GM10847 (cell line): ENCODE results near the gene TRAPPC12.

Experiments
- POLR2A ChIP-seq: IDR thresholded peaks from 2 replicates; pipeline ENCODE4 v1.6.1; 2011; ENCODE audit not compliant: insufficient read length; ENCODE audit errors: extremely low read depth

TRAPPC12 gene

DNA sequence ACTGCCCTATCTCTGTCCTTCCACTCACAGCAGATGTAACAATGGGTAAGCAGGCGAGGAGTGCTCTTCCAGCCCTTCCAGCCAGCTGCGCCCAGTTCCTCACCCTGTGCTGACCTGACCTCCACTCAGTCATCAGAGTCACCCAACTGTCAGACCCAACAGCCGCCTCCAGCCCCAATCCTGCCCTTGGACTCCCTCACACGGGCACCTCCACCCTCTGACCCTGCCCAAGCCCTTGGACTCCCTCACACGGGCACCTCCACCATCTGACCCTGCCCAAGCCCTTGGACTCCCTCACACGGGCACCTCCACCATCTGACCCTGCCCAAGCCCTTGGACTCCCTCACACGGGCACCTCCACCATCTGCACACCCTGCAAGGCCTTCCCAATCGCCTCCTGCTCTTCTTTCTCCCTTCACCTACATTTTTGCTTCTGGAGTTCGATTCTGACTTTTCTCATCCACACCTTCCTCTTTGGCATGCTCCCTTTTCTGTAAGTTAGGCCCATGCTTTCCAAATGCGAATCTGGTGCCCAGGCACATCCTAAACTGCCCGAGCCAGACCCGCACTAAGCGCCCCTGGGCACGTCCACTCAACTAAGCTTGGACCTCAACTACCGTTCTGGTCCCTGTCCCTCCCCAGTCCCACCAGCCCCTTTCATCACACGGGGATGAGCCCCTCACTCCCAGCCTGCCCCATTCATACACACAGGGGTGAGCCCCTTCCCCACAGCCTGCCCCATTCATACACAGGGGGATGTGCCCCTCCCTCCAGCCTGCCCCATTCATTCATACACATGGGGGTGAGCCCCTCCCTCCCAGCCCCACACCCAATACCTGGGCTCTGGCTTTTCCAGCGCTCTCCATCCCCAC lies 17.7 kb upstream of the TRAPPC12 start:
- no peak for TF ChIP-seq POLR2A

DNA sequence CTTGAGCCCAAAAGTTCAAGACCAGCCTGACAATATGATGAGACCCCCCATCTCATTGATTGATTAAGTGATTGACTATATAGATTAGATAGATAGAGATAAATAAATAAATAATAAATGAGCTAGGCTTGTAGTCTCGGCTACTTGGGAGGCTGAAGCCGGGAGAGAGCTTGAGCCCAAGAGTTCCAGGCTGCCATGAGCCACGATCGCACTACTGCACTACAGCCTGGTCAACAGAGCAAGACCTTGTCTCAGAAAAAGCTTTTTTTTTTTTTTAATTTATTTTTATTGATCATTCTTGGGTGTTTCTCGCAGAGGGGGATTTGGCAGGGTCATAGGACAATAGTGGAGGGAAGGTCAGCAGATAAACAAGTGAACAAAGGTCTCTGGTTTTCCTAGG lies 14.3 kb upstream of the TRAPPC12 start:
- no peak for TF ChIP-seq POLR2A

DNA sequence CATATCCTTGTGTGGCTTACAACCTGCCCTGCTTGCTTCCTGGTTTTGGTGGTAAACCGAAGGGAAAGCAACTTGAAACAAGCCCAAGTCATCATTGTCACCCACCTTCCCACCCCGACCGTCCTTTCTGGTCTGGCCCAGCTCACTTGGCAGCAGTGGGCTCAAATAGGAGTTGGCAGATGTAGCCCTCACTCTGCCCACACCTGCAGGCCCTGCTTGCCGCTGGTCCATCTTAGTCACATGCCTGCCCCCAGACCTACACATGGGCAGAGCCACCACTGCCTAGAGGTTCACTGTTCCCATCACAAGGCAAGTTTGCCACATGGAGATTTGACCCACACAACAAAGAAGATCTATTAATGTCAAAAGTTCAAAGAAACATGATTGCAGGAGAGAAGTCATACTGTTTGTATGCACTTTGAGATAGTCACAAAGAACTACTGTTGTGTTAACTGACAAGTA lies 11.2 kb upstream of the TRAPPC12 start:
- no peak for TF ChIP-seq POLR2A

DNA sequence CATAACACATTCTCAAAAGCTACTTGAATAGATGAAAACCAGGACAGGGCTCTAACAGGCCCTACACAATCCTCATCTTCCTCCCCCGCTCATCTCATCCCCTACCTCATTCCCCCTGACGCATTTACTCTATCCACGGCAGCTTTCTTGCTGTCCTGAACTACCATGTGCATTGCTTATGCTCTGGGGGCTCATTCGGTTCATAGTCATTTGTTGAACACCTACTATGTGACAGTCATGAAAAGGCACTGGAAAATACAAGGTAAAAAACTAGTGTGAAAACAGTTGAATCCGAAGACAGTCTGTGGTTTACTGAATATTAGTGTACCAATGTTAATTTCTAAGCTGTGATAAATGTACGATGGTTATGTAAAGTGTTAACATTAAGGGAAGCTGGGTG lies 2.7 kb upstream of the TRAPPC12 start:
- TF ChIP-seq POLR2A, result no peak

DNA sequence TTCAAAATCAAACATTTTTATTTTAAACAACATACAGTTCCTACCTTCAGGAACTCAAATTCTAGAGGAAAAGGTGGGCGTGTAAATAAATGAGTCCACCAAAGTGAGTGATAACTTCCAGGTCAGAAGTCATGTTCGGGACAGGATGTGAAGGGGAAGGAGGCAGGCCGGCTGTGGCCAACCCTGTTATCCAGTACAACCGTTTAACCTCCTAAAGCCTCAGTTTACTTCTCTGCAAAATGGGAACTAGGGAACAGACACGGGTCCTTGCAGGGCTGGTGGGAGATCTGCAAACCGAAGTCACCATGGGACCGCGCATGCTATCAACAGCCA lies 2.2 kb upstream of the TRAPPC12 start:
- TF ChIP-seq POLR2A, result no peak

DNA sequence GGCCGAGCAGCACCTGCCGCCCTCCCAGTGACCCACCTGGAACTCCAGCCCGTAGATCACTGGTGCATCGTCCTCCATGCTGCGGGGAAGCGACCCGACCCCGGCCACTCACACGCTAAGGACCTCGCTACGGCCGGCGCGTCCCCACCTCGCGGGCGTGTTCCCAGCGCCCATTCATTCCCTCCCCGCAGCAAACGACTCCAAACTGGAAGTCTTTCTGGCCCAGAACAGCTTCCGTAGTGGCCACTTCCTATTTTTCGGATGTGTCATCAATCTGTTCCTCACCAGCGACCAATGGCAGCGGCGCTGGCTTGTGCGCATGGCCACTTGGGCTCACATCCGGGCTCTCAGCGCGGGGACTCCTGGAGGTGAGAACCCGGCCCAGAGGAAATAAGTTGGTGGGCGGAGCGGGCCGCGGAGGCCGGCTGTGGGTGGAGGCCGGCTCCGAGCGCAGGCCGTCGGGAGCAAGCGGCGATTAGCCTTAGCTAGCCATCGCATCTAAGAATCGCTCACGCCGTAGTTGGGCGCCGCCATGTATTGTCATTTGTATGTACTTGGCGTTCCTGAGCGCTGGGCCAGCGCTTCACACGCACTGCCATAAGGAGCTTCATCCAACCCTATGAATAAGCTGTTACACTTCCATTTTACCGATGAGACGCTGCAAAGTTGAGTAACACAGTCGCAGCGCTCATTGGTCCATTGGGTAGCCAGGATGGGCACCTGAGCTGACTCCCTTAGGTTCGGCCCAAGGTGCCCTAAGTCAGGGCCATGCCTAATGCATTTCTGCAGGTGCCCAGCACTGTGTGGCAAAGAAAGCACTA lies 1.7 kb upstream of the TRAPPC12 start, which contains the start of gene EIPR1:
Gene EIPR1 (minus strand): TSS at position 207 of the 821 bp plus-strand sequence. CDS start 129 bp downstream, at position 78.
- peak; percentile 59 for TF ChIP-seq POLR2A

DNA sequence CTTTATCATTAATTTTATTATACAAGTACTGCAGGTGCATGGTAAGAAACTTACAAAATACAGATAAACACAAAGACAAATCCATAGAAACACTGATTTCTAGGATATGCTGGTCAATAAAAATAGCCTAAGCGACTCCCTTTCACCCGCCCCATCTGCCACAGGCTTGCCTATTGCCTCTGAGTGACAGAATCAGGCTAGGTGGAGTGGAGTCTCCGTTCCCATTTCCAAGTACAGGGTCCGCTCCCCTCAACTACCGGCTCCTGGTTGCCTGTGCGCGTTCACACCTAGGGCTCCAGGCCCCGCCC lies 201 bp upstream of the TRAPPC12 start:
- TF ChIP-seq POLR2A, result no peak

DNA sequence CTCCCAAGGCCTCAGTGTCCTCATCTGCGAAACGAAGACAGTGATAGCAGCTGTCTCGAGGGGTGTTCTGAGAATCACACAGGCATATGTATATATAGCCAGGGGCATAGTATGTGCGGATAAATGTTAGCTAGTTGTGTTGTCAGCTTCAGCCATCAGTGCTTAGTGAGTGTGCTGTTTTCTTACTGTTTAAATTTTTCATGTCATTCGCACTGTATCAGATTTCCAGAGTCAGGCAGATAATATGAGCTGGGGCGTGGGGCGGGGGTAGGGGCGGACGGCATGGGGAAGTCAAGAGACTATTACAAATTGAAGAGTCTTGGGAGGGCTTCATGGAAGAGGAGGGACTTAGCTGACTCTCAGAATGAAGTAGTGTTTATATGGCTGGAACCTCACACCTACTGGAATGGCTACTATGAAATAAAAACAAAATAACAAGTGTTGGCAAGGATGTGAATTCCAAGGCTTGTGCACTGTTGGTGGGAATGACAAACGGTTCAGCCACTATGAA lies 7.0 kb downstream of the TRAPPC12 start:
- TF ChIP-seq POLR2A, result no peak

DNA sequence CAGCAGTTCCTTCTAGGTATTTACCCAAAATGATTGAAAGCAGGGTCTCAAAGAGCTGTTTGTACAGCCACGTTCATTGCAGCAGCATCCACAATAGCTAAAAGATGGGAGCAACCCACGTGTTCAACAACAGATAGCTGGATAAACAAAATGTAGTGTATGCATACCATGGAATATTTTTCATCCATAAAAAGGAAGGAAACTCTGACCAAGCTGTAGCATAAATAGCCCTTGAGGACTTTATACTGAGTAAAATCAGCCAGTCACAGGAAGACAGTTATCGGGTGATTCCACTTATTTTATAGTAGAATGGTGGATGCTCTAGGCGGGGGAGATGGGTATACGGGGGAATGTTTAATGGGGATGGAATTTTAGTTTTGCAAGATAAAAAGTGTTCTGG lies 7.5 kb downstream of the TRAPPC12 start:
- TF ChIP-seq POLR2A, result no peak

DNA sequence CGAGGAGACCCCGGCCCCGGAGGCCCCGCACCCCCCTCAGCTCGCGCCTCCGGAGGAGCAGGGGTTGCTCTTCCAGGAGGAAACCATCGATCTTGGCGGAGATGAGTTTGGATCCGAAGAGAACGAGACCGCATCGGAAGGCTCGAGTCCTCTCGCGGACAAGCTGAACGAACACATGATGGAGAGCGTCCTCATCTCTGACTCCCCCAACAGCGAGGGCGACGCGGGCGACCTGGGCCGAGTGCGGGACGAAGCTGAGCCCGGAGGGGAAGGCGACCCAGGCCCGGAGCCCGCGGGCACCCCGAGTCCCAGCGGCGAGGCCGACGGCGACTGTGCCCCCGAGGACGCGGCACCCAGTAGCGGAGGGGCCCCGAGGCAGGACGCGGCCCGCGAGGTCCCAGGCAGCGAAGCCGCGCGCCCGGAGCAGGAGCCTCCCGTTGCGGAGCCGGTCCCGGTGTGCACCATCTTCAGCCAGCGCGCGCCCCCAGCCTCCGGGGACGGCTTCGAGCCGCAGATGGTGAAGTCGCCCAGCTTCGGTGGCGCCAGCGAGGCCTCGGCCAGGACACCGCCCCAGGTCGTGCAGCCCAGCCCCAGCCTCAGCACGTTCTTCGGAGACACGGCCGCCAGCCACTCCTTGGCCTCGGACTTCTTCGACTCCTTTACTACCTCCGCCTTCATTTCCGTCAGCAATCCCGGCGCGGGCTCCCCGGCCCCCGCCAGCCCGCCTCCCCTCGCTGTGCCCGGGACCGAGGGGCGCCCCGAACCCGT lies 8.3 kb downstream of the TRAPPC12 start:
- no peak for TF ChIP-seq POLR2A

DNA sequence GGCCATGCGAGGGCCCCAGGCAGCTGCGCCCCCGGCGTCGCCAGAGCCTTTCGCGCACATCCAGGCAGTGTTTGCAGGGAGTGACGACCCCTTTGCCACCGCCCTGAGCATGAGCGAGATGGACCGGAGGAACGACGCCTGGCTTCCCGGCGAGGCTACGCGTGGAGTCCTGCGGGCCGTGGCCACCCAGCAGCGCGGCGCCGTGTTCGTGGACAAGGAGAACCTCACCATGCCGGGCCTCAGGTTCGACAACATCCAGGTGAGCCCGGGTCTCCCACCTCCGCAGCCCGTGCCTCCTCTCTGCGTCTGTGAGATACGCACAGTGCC lies 8.9 kb downstream of the TRAPPC12 start:
- TF ChIP-seq POLR2A, result no peak

DNA sequence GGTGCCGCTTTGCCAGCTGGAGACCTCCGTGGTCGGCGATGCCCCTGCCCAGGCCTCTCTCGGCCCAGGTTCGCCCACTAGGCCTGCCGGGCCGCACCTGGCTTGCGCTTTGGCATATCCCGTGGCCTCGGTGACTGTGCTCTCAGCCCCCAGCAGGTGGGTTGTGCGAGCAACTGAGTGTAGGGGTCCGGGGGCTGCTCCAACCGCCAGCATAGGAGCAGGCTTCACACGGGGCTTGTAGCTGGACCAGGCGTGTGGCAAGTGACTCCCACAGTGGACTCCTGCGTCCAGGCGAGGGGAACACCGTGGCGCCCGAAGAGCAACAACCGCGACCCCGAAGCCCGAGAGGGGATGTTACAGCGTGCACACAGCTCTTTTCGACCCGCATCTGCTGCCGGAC lies 9.7 kb downstream of the TRAPPC12 start:
- no peak for TF ChIP-seq POLR2A

DNA sequence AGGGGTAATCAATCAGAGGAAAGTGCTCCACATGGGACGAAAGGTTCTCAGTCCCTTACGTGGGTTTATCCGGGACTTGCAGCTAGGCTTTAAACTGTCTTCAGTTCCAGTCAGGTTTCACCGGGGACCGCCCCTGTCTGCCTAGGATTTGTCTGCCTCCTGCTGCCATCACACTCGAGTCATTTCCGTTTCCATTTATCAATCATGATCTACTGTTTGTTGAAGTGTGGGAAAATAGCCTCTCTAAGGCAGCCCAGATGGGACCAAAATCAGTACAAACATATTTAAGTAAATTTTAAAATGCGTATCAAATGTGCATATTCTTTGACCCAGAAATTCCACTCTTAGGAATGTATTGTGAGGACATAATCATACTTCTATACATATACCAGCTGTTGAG lies 10.5 kb downstream of the TRAPPC12 start:
- TF ChIP-seq POLR2A, result no peak

DNA sequence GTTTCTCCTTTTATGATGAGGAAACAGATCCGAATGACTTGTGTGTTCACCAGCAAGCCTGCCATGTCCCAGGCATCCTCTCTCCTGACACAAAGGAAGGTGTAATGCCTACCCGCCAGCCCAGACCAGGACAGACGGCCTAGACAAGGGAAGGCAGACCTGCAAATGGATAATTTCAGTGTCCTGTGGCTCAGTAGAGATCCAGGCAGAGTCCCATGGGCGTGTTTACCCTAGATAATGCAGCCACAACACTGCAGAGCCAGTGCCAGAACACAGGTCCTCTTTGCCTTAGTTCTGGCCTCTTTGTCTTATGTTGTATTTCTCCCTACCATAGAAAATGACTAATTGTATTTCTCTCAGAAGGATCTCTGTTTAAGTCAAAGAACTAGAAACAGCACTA lies 12.7 kb downstream of the TRAPPC12 start:
- TF ChIP-seq POLR2A, result no peak

DNA sequence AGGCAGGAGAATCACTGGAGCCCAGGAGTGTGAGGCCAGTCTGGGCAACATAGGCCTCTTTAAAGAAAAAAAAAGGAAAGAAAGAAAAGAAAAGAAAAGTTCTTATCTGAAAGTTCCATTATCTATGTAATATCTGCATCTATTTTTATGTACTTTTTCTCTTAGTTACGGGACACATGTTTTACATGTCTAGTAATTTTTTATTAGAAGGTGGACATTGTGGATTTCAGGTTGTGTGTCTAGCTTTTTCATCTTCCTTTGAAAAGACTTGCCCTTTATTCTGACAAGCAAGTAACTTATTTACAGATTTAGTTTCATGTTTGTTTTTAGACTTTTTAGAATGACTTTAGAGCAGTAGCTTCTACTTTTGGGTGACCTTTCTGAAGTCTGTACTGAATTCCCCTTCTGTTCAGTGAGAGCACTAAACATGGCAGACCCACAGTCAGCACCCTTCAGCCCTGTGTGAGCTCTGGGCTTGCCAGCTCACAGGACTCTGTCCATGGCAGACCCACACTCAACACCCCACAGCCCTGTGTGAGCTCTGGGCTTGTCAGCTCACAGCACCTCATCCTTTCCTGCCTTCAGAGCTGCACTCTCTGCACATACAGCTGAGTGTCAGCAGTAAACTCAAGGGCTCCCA lies 17.5 kb downstream of the TRAPPC12 start:
- TF ChIP-seq POLR2A, result no peak

DNA sequence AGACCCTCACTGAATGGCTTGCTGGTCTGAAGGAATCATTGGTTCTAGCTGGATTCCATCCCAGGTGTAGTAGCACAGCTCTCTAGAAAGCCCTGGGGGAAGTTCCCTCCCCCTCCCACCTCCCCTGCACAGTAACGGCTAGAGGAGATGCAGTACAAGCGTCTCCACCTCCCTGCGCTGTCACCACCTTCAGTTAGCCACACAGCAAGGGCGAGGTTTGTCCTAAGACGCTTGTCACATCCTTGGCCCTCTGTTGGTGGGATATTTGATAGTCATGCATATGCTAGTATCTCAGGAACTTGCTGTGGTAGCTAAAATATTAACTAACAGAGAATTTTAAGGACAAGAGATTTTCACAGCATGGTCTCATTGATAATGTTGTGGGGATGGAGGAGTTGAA lies 19.4 kb downstream of the TRAPPC12 start:
- TF ChIP-seq POLR2A, result no peak

DNA sequence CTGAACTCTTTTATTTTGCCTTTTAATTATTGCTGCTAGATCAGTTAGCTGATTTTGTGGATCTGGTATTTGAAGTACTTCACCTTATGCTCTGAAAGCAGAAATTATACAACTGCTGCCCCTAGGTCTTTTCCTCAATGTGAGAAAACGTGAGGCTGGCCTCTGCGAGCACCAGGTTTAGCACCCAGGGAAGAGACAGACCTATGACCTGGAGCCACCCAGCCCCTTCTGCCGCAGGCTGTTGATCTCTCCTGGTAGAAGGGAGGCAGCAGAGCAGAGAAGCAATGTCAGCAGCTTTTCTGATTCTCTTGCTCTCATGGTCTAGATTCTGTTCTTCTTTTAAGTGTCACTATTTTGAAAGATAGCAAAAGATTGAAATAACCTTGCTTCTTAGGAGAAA lies 19.9 kb downstream of the TRAPPC12 start:
- TF ChIP-seq POLR2A, result no peak
